ENCODE measurements around the gene MRPL21. TPM values are rescaled to one million over a fixed set of nuclear protein-coding genes. Genes with fewer than 3 reads are reported as not detected.

MRPL21 gene
- total RNA-seq, 6 donors from 2014 or later = 17.8 to 50.8 (median 32.3) TPM

DNA sequence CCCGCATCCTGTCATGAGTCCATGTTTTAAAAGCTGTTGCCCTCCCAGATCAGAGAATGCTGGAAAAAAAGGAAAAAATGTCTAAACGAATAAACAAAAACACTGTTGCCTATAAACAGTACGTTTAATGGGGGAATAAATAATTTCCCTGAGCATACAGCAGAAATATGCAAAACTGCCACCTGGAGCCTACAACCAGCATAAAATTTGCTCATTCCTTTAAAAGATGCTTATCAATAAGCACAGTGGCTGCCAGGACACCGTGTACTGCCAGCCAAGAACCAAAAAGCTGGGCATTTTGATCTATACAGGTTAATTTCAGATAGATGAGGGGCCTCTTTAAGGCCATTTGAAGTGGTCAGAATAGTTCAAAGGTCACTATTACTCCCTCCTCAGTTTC lies 56.2 kb downstream of the MRPL21 start:
- WGBS, 2 donors = 63 to 68% methylated on average over 4 of the region's 4 CpGs
- no peak for TF ChIP-seq EP300 (IDR thresholded peaks at IDR 0.05)
- no peak for TF ChIP-seq POLR2AphosphoS5 (IDR thresholded peaks at IDR 0.05)
- no peak for TF ChIP-seq POLR2A (IDR thresholded peaks at IDR 0.05)
- TF ChIP-seq, protein P1, sequence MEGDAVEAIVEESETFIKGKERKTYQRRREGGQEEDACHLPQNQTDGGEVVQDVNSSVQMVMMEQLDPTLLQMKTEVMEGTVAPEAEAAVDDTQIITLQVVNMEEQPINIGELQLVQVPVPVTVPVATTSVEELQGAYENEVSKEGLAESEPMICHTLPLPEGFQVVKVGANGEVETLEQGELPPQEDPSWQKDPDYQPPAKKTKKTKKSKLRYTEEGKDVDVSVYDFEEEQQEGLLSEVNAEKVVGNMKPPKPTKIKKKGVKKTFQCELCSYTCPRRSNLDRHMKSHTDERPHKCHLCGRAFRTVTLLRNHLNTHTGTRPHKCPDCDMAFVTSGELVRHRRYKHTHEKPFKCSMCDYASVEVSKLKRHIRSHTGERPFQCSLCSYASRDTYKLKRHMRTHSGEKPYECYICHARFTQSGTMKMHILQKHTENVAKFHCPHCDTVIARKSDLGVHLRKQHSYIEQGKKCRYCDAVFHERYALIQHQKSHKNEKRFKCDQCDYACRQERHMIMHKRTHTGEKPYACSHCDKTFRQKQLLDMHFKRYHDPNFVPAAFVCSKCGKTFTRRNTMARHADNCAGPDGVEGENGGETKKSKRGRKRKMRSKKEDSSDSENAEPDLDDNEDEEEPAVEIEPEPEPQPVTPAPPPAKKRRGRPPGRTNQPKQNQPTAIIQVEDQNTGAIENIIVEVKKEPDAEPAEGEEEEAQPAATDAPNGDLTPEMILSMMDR (IDR thresholded peaks at IDR 0.05) = no peak
- no peak for DNase-seq
- ATAC-seq (ENCODE audit: low FRiP score in 2 of 2) = no peak
- Histone ChIP-seq H3K4me3 (no peak overlapping the region), H3K4me1 (peaks cover 10 to 22% (median 19%) of the 10 kb centered on the region in 4 donors), H3K27ac (no peak overlapping the region), H3K9me3 (no peaks in the 10 kb centered on the region), H3K36me3 (no peaks in the 10 kb centered on the region), H3K27me3 (no peaks in the 10 kb centered on the region)

- H3K27me3 ChIP-seq = no peaks in the 10 kb centered on the region
- no peak overlapping the region for H3K27ac ChIP-seq
- DNase-seq (no peak), ATAC-seq (ENCODE audit: low FRiP score in 2 of 2) (no peak)
- WGBS, 2 donors = 73 to 78% methylated on average over 18 of the region's 18 CpGs
- TF ChIP-seq, protein P1 (IDR thresholded peaks at IDR 0.05) = no peak
- TF ChIP-seq EP300 (IDR thresholded peaks at IDR 0.05) (no peak), POLR2A (IDR thresholded peaks at IDR 0.05) (no peak), POLR2AphosphoS5 (IDR thresholded peaks at IDR 0.05) (no peak)
- no peak overlapping the region for H3K4me3 ChIP-seq
- H3K9me3 ChIP-seq = no peaks in the 10 kb centered on the region
- H3K4me1 ChIP-seq = peaks cover 15 to 31% (median 23%) of the 10 kb centered on the region in 4 donors
- H3K36me3 ChIP-seq = no peaks in the 10 kb centered on the region
These were observed 58.2 kb downstream of the MRPL21 start for GRCh38 chr11:68845351-68846002.

DNA sequence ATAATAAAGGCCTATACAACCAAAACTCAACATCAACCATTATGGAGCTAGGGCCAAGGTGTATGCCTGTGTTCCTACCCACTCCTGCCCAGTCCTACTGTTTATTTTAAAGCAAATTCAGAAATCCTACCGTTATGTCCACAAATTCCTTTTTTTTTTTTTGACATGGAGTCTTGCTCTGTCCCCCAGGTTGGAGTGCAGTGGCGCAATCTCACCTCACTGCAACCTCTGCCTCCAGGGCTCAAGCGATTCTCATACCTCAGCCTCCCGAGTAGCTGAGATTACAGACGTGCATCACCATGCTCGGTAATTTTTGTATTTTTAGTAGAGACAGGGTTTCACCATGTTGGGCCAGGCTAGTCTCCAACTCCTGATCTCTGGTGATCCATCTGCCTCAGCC lies 58.8 kb downstream of the MRPL21 start:
- Histone ChIP-seq H3K4me3 (no peak overlapping the region), H3K27me3 (no peaks in the 10 kb centered on the region), H3K4me1 (peaks cover 19 to 38% (median 29%) of the 10 kb centered on the region in 4 donors), H3K27ac (no peak overlapping the region), H3K36me3 (no peaks in the 10 kb centered on the region), H3K9me3 (no peaks in the 10 kb centered on the region)
- WGBS, 2 donors = 77 to 80% methylated on average over 6 of the region's 6 CpGs
- TF ChIP-seq POLR2A (IDR thresholded peaks at IDR 0.05) = no peak
- TF ChIP-seq, protein P1 (IDR thresholded peaks at IDR 0.05) = no peak
- ATAC-seq (ENCODE audit: low FRiP score in 2 of 2) (no peak), DNase-seq (no peak)

DNA sequence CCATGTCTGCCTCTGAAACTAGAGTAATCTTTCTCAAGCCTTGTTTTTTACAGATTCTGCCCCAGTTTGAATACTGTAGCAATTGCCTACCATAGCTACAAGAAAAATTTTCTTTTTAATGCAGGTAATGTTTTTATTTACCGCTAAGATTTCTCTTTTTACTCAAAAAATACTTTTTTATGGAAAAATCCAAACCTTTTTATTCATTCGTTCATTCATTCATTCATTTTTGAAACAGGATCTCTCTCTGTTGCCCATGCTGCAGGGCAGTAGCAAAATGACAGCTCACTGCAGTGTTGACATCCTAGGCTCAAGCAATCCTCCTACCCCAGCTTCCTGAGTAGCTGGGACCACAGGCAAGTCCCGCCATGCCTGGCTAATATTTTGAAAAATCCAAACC lies 59.3 kb downstream of the MRPL21 start:
- WGBS, 2 donors = 72 to 73% methylated on average over 3 of the region's 3 CpGs
- Histone ChIP-seq H3K27ac (peak overlapping the region in 2 of 4 donors; percentile 43 to 97), H3K4me3 (peak overlapping the region in 3 of 4 donors; percentile 84 to 94 (median 85)), H3K36me3 (no peaks in the 10 kb centered on the region), H3K4me1 (peaks cover 23 to 42% (median 32%) of the 10 kb centered on the region in 4 donors), H3K9me3 (no peaks in the 10 kb centered on the region), H3K27me3 (no peaks in the 10 kb centered on the region)
- DNase-seq = no peak
- TF ChIP-seq EP300 (IDR thresholded peaks at IDR 0.05) = no peak
- TF ChIP-seq POLR2A (IDR thresholded peaks at IDR 0.05) = no peak
- no peak for ATAC-seq (ENCODE audit: low FRiP score in 2 of 2)

- Histone ChIP-seq H3K4me1 (peaks cover 23 to 48% (median 34%) of the 10 kb centered on the region in 4 donors), H3K36me3 (no peaks in the 10 kb centered on the region), H3K27ac (peak overlapping the region; percentile 11 to 97 (median 34)), H3K9me3 (no peaks in the 10 kb centered on the region), H3K27me3 (no peaks in the 10 kb centered on the region), H3K4me3 (peak overlapping the region in 3 of 4 donors; percentile 84 to 94 (median 85))
- TF ChIP-seq EP300 (IDR thresholded peaks at IDR 0.05) (no peak), POLR2A (IDR thresholded peaks at IDR 0.05) (peak in 1 of 4 donors; percentile 23), POLR2AphosphoS5 (IDR thresholded peaks at IDR 0.05) (peak; percentile 42 to 63)
- TF ChIP-seq, protein P1 (IDR thresholded peaks at IDR 0.05) = peak; percentile 53 to 95 (median 92)
- peak; percentile 94 to 96 for DNase-seq
- 0 to 3% methylated on average over 9 to 50 of the region's 54 CpGs for WGBS, 2 donors
- peak; percentile 34 to 89 for ATAC-seq (ENCODE audit: low FRiP score in 2 of 2)
These were observed 59.8 kb downstream of the MRPL21 start for GRCh38 chr11:68843703-68844312.

Data from upper lobe of left lung (tissue), 6 donors.